GM21619 (cell line): ENCODE data around the gene KL.

ENCODE experiments used
- ATAC-seq: cut with Tn5 transposase; IDR thresholded peaks from one replicate; pipeline ENCODE4 v1.9.1; 2021; ENCODE audit not compliant: unreplicated experiment

Gene KL

GRCh38 chr13:33078263-33078662 lies 62.0 kb downstream of the KL start:
- ATAC-seq, result no peak

DNA sequence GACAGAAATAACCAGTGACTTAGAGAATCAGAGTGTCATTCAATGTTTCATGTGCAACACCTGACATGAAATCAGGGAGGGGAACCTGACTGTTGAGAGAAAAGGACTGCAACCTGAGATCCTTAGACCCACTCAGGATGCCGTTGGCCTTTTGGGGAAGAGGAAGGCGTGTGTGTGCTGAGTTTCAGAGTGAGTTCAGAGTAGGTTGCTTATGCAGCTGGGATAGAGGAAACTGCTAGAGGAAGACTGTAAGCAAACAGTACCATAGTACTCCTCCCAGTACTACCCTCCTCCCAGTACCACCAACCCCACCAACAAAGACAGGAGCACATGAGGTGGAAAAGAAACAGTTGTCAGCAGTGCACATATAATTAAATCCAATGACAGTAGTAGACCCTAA lies 63.7 kb downstream of the KL start:
- ATAC-seq, result no peak

DNA sequence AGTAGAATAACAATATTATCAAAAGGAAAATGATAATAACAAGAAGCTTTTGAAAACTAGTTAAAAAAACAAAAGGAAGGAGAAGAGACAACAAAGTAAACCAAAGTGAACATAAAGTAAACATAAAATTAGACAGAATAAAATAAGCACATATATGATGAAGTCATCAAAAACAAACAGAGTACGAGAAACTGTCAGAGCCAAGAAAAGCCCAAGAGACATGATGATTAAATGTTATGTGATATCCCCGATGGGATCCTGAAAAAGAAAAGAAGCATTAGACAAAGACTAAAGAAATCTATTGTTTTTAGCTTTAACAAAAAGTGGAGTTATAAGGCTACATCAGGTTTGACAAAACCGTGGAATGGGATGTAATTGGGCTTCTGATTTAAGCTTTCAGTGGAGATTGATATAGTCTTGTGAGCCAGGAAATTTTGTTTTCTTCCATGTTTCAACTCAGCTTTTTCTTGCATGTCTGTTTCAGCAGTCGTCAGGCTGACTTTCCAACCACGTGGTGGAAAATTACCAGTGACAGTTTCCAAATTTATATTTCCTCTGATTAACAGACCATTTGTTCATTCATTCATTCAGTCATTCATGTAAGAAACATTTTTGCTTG lies 64.9 kb downstream of the KL start:
- ATAC-seq, result no peak

DNA sequence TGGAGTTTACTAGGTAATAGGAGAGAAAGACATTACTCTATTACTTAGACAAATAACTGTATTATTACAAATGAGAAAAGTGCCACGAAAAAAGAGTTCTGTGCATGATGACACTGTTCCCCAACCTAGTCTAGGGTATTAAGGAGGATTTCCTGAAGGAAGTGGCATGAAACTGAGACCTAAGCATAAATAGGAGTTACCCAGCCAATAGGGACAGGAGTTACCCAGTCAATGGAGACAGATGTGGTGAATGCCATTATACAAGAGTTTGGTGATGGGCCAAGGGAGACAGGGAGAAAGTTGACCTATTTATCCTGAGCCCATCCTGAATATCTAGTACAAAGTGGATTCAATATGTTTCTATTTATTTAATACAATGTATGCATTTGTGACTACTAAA lies 65.4 kb downstream of the KL start:
- no peak for ATAC-seq

- ATAC-seq, result no peak
Measured at GRCh38 chr13:33083054-33083453, 66.8 kb downstream of the KL start.

GRCh38 chr13:33087091-33087490 lies 70.9 kb downstream of the KL start:
- no peak for ATAC-seq

DNA sequence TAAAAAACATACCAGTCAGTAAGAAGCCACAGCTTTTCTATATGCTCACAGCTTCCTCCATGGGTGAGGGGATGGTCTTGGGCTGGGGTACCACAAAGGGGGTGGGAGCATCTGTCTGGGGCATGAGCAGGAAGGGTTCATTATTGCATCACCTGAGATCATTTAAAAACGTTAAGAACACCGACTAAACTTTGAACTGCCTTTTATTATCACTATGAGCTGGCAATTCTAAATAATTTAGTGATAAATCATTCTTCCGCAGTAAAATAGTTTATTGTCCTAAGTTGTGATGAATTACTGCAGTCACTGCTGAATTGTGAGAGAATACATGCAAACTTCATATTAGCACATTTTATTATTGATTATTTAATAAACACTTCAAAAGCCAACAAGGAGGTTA lies 71.6 kb downstream of the KL start:
- no peak for ATAC-seq

DNA sequence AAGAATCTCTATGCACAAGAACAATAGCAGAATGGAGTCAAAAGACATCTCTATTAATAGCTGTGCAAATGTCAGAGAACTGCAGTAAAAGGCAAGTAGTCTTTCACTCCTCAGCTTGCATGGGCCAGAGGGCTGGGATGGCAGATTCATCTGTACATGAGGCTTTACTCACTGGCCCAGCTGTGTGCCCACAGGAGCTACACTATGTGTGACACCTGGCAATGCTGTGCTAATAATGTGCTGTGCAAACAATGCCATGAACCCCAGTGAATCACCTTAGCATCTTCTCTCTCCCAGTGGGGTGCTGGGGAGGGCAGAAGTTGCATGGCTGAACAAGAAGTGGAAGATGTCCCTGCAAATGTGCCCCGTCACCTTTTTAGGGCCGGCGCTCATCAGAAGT lies 73.1 kb downstream of the KL start:
- ATAC-seq, result no peak

DNA sequence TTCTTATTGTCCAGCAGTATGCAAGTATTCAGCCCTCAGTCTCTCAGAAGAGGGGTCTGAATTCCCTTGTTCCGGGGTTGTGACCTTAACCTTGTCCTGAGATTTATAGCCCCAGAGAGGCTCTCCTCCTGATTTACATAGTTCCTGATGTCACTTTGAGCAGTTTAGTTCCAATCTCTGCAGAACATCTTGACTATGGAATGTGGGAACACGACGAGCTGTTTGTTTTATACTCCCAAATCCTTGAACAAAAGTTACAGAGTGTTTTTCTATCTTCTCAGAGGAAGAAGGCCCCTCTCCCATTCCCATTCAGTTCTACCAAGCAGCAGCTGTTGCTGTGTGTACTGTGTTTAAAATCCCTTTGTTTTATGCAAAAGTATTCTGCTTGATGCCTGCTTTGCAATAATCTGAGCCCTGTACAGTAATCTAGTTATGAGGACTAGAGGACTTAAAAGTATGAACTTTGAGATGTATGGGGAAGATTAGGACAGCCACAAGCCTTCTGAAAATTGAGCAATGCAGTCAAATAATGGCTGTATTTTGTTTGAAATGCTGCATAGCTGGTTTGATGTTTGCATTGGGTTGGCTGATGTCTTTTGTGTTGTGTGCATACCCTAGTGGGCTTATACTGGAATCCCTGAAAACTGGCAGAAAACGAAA lies 74.7 kb downstream of the KL start:
- no peak for ATAC-seq

- ATAC-seq, result no peak
Measured at GRCh38 chr13:33091415-33091774, 75.2 kb downstream of the KL start.

GRCh38 chr13:33092073-33092987 lies 76.1 kb downstream of the KL start:
- ATAC-seq, result no peak

- ATAC-seq, result no peak
Measured at GRCh38 chr13:33096886-33097605, 80.8 kb downstream of the KL start.

GRCh38 chr13:33099860-33100259 lies 83.6 kb downstream of the KL start:
- no peak for ATAC-seq

DNA sequence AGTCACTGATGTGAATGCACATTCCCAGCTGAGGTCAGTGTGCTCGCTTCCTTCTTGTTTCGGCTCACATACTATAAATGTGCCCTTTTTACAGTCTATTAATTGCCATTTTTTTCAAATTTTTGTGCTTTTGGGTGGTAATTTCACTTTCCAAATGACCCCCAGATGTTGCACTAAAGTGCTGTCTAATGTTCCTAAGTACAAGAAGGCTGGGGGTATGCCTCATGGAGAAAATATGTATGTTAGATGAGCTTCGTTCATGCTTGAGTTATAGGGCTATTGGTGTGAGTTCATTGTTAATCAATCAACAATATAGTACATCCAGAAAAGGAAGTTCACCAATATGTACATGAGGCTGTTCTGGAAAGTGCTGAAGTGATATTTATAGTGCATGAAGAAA lies 84.7 kb downstream of the KL start:
- no peak for ATAC-seq

GRCh38 chr13:33101835-33102234 lies 85.6 kb downstream of the KL start:
- ATAC-seq, result no peak

- no peak for ATAC-seq
Measured at GRCh38 chr13:33103457-33103856, 87.2 kb downstream of the KL start.

DNA sequence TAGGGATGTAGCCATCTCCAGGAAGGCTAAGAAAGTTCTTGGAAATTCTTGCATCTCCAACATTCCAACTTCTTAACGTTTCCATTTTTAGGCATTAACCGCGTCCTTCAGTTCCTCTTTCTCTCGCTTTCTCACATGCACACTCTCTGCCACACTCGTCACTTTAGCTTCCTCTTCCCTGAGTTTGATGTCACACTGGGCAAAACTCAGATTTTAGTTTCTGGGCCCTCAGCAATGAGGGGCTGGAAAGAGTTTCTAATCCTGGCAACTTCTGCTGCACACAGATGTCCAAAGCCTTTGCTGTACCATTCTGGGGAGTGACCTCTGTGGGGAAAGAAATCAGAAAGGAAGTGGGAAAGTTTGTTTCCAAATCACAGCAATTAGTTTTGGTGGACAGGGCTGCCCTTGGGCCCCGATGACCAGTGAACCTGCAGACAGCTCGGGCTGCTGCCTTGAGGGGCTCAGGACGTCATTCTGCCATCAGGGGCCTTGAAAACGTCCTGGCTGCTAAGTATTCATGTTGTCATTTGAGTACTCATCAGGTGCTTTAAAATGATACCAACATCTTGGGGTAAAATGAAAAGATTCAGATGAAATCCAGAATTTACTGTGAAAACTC lies 89.3 kb downstream of the KL start:
- no peak for ATAC-seq

GRCh38 chr13:33106656-33107360 lies 90.6 kb downstream of the KL start:
- no peak for ATAC-seq

DNA sequence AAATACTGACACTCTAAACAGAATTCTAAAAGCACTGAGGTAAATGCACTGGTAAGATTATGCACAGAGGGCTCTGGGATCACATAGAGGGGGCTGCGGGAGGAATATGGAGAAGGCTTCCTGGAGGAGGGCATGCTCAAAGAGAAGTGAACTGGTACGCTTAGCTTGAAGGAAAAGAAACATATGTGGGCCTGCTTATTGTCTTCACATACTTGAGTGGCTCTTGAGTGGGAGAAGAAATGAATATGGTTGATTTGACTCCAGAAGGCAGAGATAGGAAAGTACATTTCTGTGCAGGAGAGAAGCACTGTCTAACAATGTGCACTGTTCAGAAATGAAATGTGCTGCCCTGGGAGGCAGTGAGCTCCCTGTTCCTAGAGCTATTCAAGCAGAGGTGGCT lies 91.1 kb downstream of the KL start:
- no peak for ATAC-seq

- ATAC-seq, result no peak
Measured at GRCh38 chr13:33108620-33109019, 92.4 kb downstream of the KL start.
